PC-3 (cell line): ENCODE results near the gene UQCRC2. TPM values are rescaled to one million over a fixed set of nuclear protein-coding genes. Genes with fewer than 3 reads are reported as not detected.
"Not testable (repeated sequence)": the region's sequence is repeated elsewhere in the genome, so short reads cannot be mapped to it uniquely, and the experiment has no call there.

Experiments used
- ATAC-seq: fragments of 200-7000 bp; cut with Tn5 transposase; 2 replicates; pipeline ENCODE4 v1.9.1; 2020; ENCODE audit warnings: mild to moderate bottlenecking, moderate library complexity
- BruUV-seq: library from RNA; stranded (reverse); fragments of 400-500 nt; replicated peaks from 2 replicates; lab custom pipeline; 2021; lab: Mats Ljungman, UMichigan
- CTCF ChIA-PET: fragments of 300-600 bp; sonication (Branson Sonifier 250); formaldehyde crosslinking; loops from one replicate; lab custom pipeline; 2022; ENCODE audit warnings: antibody characterized with exemption; lab: Charles Lee
- POLR2A ChIA-PET: fragments of 300-600 bp; sonication (Branson Sonifier 250); formaldehyde crosslinking; loops from one replicate; lab custom pipeline; 2022; ENCODE audit warnings: antibody characterized with exemption; ENCODE audit not compliant: unreplicated experiment; lab: Charles Lee
- DNase-seq: peaks from one replicate; pipeline ENCODE4 v3.0.0-alpha.2; 2015
- H2AFZ ChIP-seq: fragments of 300-600 bp; sonication (generic); 2 replicates; pipeline ENCODE4 v1.6.0; 2016; ENCODE audit warnings: antibody characterized with exemption, low read length
- H3F3A ChIP-seq: fragments of 300-600 bp; sonication (generic); one replicate; pipeline ENCODE4 v1.6.0; 2017; ENCODE audit warnings: antibody characterized with exemption, low read length, control low read depth, mild to moderate bottlenecking; ENCODE audit not compliant: unreplicated experiment
- H3K27ac ChIP-seq: fragments of 300-600 bp; sonication (generic); 2 replicates; pipeline ENCODE4 v1.5.1; 2016; ENCODE audit warnings: mild to moderate bottlenecking, low read length
- H3K27me3 ChIP-seq: fragments of 300-600 bp; sonication (generic); 2 replicates; pipeline ENCODE4 v1.6.1; 2016; ENCODE audit warnings: low read length, mixed read lengths
- H3K36me3 ChIP-seq: fragments of 300-600 bp; sonication (generic); 2 replicates; pipeline ENCODE4 v1.6.1; 2016; ENCODE audit warnings: low read depth, mixed run types, low read length, mixed read lengths
- H3K4me1 ChIP-seq: fragments of 300-600 bp; sonication (generic); 2 replicates; pipeline ENCODE4 v1.5.1; 2016; ENCODE audit warnings: low read length; ENCODE audit not compliant: insufficient read depth
- H3K4me2 ChIP-seq: fragments of 300-600 bp; sonication (generic); 2 replicates; pipeline ENCODE4 v1.6.0; 2016; ENCODE audit warnings: low read length
- H3K4me3 ChIP-seq: fragments of 300-600 bp; sonication (generic); 2 replicates; pipeline ENCODE4 v1.5.1; 2016; ENCODE audit warnings: mild to moderate bottlenecking, low read length, mixed read lengths
- H3K79me2 ChIP-seq: fragments of 300-600 bp; sonication (generic); 2 replicates; pipeline ENCODE4 v1.6.1; 2017; ENCODE audit warnings: low read length, mixed read lengths
- H3K9ac ChIP-seq: fragments of 300-600 bp; sonication (generic); 2 replicates; pipeline ENCODE4 v1.6.0; 2016; ENCODE audit warnings: mild to moderate bottlenecking, low read length
- H3K9me2 ChIP-seq: fragments of 300-600 bp; sonication (generic); replicated peaks from 2 replicates; pipeline ENCODE4 v1.6.1; 2016; ENCODE audit warnings: mixed run types, low read length, mixed read lengths
- H3K9me3 ChIP-seq: fragments of 300-600 bp; sonication (generic); 2 replicates; pipeline ENCODE4 v1.6.1; 2016; ENCODE audit warnings: low read length, mixed read lengths
- H4K20me1 ChIP-seq: fragments of 300-600 bp; sonication (generic); 2 replicates; pipeline ENCODE4 v1.6.1; 2016; ENCODE audit warnings: low read length, mixed read lengths
- EZH2 ChIP-seq: fragments of 300-600 bp; sonication (generic); IDR thresholded peaks from one replicate; pipeline ENCODE4 v1.6.1; 2017; ENCODE audit warnings: antibody characterized with exemption, mild to moderate bottlenecking, low read length; ENCODE audit not compliant: unreplicated experiment
- EZH2phosphoT487 ChIP-seq: fragments of 300-600 bp; sonication (generic); IDR thresholded peaks from 2 replicates; pipeline ENCODE4 v1.6.1; 2018; ENCODE audit warnings: mild to moderate bottlenecking, antibody characterized with exemption, low read length, borderline replicate concordance
- intact Hi-C: fragments of 100-400 bp; cut with micrococcal nuclease; formaldehyde crosslinking; loops from 2 replicates; pipeline ENCODE4 v1.9.0; 2023
- total RNA-seq: library from RNA; depleted of rRNA; stranded (reverse); fragments of >200 nt; gene quantifications from 2 replicates; pipeline ENCODE4 v1.2.3, GENCODE V29; 2014
- TF ChIP-seq, protein P1 (sequence below): fragments of 300-600 bp; sonication (generic); conservative IDR thresholded peaks from 2 replicates; pipeline ENCODE4 v1.5.1; 2017; ENCODE audit warnings: antibody characterized with exemption, low read depth, mild to moderate bottlenecking, low read length

Gene UQCRC2
- total RNA-seq, 1 experiment from 2014 or later = 116 TPM

DNA sequence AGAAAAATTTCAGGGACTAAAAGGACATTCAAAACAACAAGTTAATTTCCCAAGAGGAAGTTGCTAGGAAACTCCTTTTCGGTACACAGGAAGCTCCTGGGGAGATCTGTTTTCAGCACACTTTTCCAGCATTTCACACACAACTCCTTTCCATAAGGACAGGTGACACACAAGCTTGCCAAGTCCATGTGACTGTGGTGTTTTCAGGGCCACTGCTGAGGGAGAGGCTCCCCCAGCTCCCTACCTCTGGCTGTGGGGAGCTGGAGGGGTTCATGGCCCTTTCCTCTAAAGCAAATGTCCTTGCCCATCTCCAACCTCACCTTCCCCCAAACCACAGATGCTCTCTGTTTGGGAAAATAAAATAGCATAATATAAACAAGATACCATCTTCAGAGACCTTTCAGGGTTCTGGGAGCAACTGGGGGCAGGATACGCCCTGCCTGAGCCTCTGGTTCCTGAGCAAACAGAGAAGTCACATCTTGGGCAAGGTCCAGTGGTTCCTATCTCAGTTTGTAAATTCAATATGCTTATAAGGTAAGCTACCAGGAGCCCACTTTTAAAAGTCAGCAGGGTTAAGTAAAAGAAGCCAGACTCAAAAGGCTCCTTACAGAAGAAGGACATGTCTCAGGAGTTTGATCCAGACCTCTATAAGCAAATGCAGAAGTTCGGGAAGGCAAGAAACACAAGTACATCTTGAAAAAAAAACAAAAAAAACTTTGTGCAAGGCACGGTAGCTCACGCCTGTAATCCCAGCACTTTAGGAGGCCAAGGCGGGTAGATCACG is 44.7 kb downstream of the UQCRC2 start:
- H3K9me2 ChIP-seq = no peaks in the 10 kb centered on the region
- H3K9ac ChIP-seq = no peak overlapping the region
- no peak overlapping the region for H2AFZ ChIP-seq
- no peaks in the 10 kb centered on the region for H4K20me1 ChIP-seq
- no peak overlapping the region for H3K4me2 ChIP-seq
- ChIA-PET POLR2A (interaction anchor here (0.7 kb wide), 1 partner anchor 14 kb away, joined by 13 read pairs; no protein-coding TSS in a partner anchor), CTCF (interaction anchor here (0.6 to 1.3 kb wide), 2 partner anchors 101 to 207 kb away, joined by 4 read pairs; no protein-coding TSS in a partner anchor)
- DNase-seq (no peak), ATAC-seq (no peak)
- H3K27ac ChIP-seq = no peak overlapping the region
- intact Hi-C loops = no loop called here
- no peaks in the 10 kb centered on the region for H3F3A ChIP-seq
- no peaks in the 10 kb centered on the region for H3K9me3 ChIP-seq
- no peaks in the 10 kb centered on the region for H3K79me2 ChIP-seq
- no TSS peak for BruUV-seq
- no peaks in the 10 kb centered on the region for H3K27me3 ChIP-seq
- no peaks in the 10 kb centered on the region for H3K36me3 ChIP-seq
- no peak for TF ChIP-seq EZH2phosphoT487
- TF ChIP-seq, protein P1, sequence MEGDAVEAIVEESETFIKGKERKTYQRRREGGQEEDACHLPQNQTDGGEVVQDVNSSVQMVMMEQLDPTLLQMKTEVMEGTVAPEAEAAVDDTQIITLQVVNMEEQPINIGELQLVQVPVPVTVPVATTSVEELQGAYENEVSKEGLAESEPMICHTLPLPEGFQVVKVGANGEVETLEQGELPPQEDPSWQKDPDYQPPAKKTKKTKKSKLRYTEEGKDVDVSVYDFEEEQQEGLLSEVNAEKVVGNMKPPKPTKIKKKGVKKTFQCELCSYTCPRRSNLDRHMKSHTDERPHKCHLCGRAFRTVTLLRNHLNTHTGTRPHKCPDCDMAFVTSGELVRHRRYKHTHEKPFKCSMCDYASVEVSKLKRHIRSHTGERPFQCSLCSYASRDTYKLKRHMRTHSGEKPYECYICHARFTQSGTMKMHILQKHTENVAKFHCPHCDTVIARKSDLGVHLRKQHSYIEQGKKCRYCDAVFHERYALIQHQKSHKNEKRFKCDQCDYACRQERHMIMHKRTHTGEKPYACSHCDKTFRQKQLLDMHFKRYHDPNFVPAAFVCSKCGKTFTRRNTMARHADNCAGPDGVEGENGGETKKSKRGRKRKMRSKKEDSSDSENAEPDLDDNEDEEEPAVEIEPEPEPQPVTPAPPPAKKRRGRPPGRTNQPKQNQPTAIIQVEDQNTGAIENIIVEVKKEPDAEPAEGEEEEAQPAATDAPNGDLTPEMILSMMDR = no peak
- TF ChIP-seq EZH2 = no peak
- peaks cover 26% of the 10 kb centered on the region for H3K4me1 ChIP-seq
- H3K4me3 ChIP-seq = no peak overlapping the region

DNA sequence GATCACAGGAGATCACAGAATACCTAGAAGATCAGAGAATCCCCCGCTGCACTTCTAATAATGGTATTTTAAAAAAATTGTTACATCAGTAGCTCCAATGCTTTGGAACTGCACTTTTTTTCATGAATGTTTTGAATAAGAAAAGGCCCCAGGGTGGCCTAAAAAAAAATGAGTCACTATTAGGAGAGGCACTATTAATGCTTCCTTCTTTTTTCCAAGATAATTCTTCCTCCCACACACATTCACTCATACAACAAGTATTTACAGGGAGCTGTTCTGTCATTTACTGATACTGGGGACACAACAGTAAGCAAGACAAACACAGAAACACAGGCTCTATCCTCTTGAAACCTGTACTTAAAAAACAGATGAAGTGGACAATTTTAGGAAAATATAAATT is 48.4 kb downstream of the UQCRC2 start:
- peak overlapping the region; percentile 58; the same call in 1 of the 2 replicates for H3K4me3 ChIP-seq
- intact Hi-C loops = loop anchor here (1.0 to 2.0 kb wide), 3 partner anchors 76 to 187 kb away; no protein-coding TSS in a partner anchor
- DNase-seq = peak; percentile 82
- no peaks in the 10 kb centered on the region for H3K9me3 ChIP-seq
- H3K4me1 ChIP-seq = peaks cover 30% of the 10 kb centered on the region
- peak overlapping the region; percentile 95 for H3K27ac ChIP-seq
- peak overlapping the region; percentile 73 for H3K9ac ChIP-seq
- peaks cover 7% of the 10 kb centered on the region for H3K79me2 ChIP-seq
- ATAC-seq = peak; percentile 73
- TF ChIP-seq, protein P1 = no peak
- no peak for TF ChIP-seq EZH2phosphoT487
- no peak for TF ChIP-seq EZH2
- no peaks in the 10 kb centered on the region for H3K9me2 ChIP-seq
- H3K36me3 ChIP-seq = no peaks in the 10 kb centered on the region
- H2AFZ ChIP-seq = peak overlapping the region; percentile 75
- BruUV-seq = no TSS peak
- H3F3A ChIP-seq = no peaks in the 10 kb centered on the region
- ChIA-PET POLR2A (interaction anchor here (0.6 to 0.8 kb wide), 2 partner anchors 13 to 25 kb away, joined by 3 to 5 read pairs; no protein-coding TSS in a partner anchor), CTCF (interaction anchor here (0.6 to 2.8 kb wide), 5 partner anchors 72 to 190 kb away, joined by 3 to 32 read pairs (median 5); no protein-coding TSS in a partner anchor)
- no peaks in the 10 kb centered on the region for H3K27me3 ChIP-seq
- no peaks in the 10 kb centered on the region for H4K20me1 ChIP-seq
- H3K4me2 ChIP-seq = peak overlapping the region; percentile 85

DNA sequence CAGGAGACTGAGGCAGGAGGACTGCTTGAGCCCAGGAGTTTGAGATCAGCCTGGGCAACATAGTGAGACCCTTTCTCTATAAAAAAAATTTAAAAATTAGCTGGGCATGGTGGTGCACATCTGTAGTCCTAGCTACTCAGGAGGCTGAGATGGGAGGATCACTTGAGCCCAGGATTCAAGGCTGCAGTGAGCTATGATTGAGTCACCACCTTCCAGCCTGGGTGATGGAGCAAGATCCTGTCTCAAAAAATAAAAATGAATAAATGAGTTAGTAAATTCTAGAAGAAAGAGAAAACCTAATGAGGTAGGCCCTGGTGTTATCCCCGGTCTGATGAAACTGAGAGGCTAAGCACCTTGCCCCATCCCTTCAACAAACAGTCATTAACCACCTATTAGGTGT is 48.9 kb downstream of the UQCRC2 start:
- POLR2A ChIA-PET = interaction anchor here (0.8 kb wide), 1 partner anchor 25 kb away, joined by 3 read pairs; no protein-coding TSS in a partner anchor
- H3K4me3 ChIP-seq, H3K9me2 ChIP-seq, H3F3A ChIP-seq, H3K36me3 ChIP-seq, H4K20me1 ChIP-seq, H3K27me3 ChIP-seq, H2AFZ ChIP-seq, H3K9me3 ChIP-seq, intact Hi-C loops: not testable (repeated sequence)
- H3K4me1 ChIP-seq = peaks cover 34% of the 10 kb centered on the region
- BruUV-seq = TSS peak; percentile 94
- H3K9ac ChIP-seq = peak overlapping the region; percentile 46
- CTCF ChIA-PET = interaction anchor here (0.6 to 2.8 kb wide), 5 partner anchors 72 to 189 kb away, joined by 3 to 32 read pairs (median 5); no protein-coding TSS in a partner anchor
- H3K27ac ChIP-seq = peak overlapping the region; percentile 95
- peak; percentile 19; the same call in 1 of the 2 replicates for ATAC-seq
- H3K4me2 ChIP-seq = peak overlapping the region; percentile 85; the same call in 1 of the 2 replicates
- peak; percentile 31 for DNase-seq
- H3K79me2 ChIP-seq = peaks cover 12% of the 10 kb centered on the region
